Measurements from ENCODE around the gene NLRX1. TPM values are rescaled to one million over a fixed set of nuclear protein-coding genes. Genes with fewer than 3 reads are reported as not detected.
"Not testable (repeated sequence)": the region's sequence is repeated elsewhere in the genome, so short reads cannot be mapped to it uniquely, and the experiment has no call there.

NLRX1 gene
- total RNA-seq, 1 donor from 2014 or later = 9.3 TPM

DNA sequence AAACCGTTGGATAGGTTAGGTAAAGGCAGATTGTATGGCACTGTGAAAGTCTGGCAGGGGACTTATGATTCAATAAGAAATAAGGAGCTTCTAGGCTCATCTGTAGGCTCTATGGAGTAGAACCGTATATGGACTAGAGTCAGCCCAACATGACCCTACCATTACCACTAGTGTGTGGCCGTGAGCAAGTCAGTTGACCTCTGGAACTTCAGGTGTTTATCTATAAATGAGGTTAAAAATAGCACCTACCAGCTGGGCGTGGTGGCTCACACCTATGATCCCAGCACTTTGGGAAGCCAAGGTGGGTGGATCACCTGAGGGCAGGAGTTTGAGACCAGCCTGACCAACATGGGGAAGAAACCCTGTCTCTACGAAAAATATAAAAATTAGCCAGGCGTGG is 42.7 kb upstream of the NLRX1 start:
- Mint-ChIP-seq H3K36me3 (ENCODE audit: low read depth) (no peaks in the 10 kb centered on the region), H3K27me3 (ENCODE audit: low read depth) (no peaks in the 10 kb centered on the region), H3K4me1 (peaks cover 16% of the 10 kb centered on the region), H3K9me3 (no peaks in the 10 kb centered on the region), H3K4me3 (no peak overlapping the region), H3K27ac (ENCODE audit: unreplicated experiment) (no peak overlapping the region)
- no peak for DNase-seq (ENCODE audit: low read depth, low spot score)
- TF ChIP-seq, protein P1, sequence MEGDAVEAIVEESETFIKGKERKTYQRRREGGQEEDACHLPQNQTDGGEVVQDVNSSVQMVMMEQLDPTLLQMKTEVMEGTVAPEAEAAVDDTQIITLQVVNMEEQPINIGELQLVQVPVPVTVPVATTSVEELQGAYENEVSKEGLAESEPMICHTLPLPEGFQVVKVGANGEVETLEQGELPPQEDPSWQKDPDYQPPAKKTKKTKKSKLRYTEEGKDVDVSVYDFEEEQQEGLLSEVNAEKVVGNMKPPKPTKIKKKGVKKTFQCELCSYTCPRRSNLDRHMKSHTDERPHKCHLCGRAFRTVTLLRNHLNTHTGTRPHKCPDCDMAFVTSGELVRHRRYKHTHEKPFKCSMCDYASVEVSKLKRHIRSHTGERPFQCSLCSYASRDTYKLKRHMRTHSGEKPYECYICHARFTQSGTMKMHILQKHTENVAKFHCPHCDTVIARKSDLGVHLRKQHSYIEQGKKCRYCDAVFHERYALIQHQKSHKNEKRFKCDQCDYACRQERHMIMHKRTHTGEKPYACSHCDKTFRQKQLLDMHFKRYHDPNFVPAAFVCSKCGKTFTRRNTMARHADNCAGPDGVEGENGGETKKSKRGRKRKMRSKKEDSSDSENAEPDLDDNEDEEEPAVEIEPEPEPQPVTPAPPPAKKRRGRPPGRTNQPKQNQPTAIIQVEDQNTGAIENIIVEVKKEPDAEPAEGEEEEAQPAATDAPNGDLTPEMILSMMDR (conservative IDR thresholded peaks at IDR 0.05) = no peak

DNA sequence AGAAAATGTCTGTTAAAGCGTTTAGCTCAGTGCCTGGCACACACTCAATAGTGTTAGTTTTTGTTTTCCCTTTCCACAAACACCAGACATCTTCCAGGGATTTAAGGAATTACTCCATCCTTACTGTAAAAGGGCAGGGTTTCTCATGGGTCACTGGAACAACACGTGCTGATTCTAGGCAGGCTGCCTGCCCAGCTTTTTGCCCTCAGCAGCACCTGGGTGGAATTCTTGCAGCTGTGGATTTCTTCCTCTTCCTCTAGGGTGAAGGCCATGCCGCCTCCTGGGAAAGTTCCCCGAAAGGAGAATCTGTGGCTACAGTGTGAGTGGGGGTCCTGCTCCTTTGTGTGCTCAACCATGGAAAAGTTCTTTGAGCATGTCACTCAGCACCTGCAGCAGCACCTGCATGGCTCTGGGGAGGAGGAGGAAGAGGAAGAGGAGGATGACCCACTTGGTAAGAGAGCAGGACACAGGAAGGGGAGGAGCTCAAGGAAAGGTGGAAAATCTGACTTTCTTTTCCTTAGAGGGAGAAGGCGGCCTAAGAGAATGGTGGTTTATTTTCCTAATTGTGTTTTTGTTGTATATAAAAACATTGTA is 41.8 kb upstream of the NLRX1 start:
- H3K27ac Mint-ChIP-seq (ENCODE audit: unreplicated experiment) = peak overlapping the region; percentile 5
- H3K4me1 Mint-ChIP-seq = peaks cover 10% of the 10 kb centered on the region
- H3K4me3 Mint-ChIP-seq = no peak overlapping the region
- no peaks in the 10 kb centered on the region for H3K27me3 Mint-ChIP-seq (ENCODE audit: low read depth)
- TF ChIP-seq, protein P1 (conservative IDR thresholded peaks at IDR 0.05) = no peak
- DNase-seq (ENCODE audit: low read depth, low spot score) = no peak
- H3K36me3 Mint-ChIP-seq (ENCODE audit: low read depth) = no peaks in the 10 kb centered on the region
- H3K9me3 Mint-ChIP-seq = no peaks in the 10 kb centered on the region

DNA sequence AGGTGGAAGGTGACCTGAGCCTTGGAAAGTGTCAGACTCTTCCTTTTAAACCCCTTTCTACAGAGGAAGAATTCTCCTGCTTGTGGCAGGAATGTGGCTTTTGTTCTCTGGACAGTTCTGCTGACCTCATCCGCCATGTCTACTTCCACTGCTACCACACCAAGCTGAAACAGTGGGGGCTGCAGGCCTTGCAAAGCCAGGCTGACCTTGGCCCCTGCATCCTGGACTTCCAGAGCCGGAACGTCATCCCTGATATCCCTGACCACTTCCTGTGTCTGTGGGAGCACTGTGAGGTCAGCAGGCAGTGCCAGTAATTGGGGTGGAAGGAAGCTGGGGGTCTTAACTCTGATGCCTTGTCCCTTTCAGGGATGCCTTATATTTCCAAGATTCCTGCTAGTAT is 37.9 kb upstream of the NLRX1 start:
- DNase-seq (ENCODE audit: low read depth, low spot score) = no peak
- Mint-ChIP-seq H3K9me3 (no peaks in the 10 kb centered on the region), H3K4me3 (no peak overlapping the region), H3K36me3 (ENCODE audit: low read depth) (peaks cover 9% of the 10 kb centered on the region), H3K27me3 (ENCODE audit: low read depth) (no peaks in the 10 kb centered on the region), H3K4me1 (no peaks in the 10 kb centered on the region), H3K27ac (ENCODE audit: unreplicated experiment) (no peak overlapping the region)
- TF ChIP-seq, protein P1 (conservative IDR thresholded peaks at IDR 0.05) = no peak

DNA sequence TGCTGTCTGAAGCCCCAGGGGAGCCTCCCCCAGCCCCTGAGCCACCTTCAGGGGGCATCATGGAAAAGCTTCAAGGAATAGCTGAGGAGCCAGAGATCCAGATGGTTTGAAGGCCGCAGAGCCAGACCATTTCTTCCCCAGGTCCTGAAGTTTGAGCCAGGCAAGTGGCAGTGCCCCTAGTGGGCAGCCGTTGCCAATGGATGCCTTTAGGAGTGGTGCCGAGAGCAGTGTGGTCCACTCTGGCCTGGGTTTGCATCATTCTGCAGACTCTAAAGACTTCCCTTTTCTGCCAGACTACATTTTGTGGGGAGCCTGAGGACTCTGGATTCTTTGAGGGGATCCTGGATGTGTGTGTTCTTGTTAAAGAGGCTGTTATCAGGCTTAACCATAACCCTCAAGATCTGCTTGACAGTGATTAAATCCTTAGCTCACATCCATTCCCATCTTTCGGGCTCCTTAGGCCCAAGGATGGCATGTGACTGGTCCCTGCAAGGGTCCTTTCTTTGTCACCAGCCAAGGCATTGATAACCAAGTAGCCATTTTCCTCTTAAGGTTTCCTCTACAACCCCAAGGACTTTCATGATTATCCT is 34.0 kb upstream of the NLRX1 start:
- TF ChIP-seq, protein P1 (conservative IDR thresholded peaks at IDR 0.05) = peak; percentile 55
- Mint-ChIP-seq H3K4me3 (no peak overlapping the region), H3K4me1 (no peaks in the 10 kb centered on the region), H3K27ac (ENCODE audit: unreplicated experiment) (no peak overlapping the region), H3K36me3 (ENCODE audit: low read depth) (peaks cover 9% of the 10 kb centered on the region), H3K9me3 (no peaks in the 10 kb centered on the region), H3K27me3 (ENCODE audit: low read depth) (peaks cover 3% of the 10 kb centered on the region)
- DNase-seq (ENCODE audit: low read depth, low spot score) = no peak

DNA sequence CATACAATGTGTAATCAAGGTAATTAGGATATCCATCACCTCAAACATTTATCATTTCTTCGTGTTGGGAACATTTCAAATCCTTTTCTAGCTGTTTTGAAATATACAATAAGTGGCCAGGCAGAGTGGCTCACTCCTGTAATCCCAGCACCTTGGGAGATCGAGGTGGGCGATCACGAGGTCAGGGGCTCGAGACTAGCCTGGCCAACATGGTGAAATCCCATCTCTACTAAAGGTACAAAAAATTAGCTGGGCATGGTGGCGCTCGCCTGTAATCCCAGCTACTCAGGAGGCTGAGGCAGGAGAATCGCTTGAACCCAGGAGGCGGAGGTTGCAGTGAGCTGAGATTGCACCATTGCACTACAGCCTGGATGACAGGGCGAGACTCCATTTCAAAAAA is 29.2 kb upstream of the NLRX1 start:
- H3K4me1 Mint-ChIP-seq; DNase-seq (ENCODE audit: low read depth, low spot score); H3K4me3 Mint-ChIP-seq; H3K9me3 Mint-ChIP-seq; H3K27ac Mint-ChIP-seq (ENCODE audit: unreplicated experiment); H3K36me3 Mint-ChIP-seq (ENCODE audit: low read depth): not testable (repeated sequence)
- peaks cover 16% of the 10 kb centered on the region for H3K27me3 Mint-ChIP-seq (ENCODE audit: low read depth)

DNA sequence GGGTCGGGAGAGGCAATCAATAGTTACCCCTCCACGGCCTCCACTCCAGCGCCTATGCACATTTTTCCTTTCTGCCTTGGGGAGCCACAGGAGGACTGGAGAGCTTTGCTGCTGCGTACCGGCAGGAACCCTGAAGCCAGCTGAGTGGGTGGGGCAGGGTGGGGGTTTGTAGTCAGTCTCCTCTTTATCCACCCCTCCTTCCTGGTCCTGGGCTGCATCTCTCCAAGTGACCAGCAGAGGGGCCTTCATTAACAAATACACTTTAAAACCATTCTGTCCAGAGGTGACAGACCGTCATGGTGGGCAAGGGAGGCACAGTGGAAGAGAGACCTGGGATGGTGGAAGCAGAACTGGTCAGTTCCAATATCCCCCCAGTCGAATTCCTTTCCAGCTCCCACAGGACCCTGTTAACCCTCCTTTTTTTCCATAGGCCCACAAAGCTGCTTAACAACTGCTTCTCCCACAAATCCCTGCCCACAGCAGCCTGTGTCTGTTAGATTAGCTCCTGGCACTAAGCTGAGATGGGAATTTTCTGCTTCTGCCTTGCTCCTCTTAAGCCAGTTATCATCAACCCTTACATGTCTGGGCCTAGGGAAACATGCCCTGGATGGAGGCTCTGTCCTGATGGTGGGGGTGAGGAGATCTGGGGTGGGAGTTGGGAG is 23.6 kb upstream of the NLRX1 start:
- peak overlapping the region; percentile 66 for H3K4me3 Mint-ChIP-seq
- no peaks in the 10 kb centered on the region for H3K9me3 Mint-ChIP-seq
- peak; percentile 62 for DNase-seq (ENCODE audit: low read depth, low spot score)
- TF ChIP-seq, protein P1 (conservative IDR thresholded peaks at IDR 0.05) = peak; percentile 73
- no peak overlapping the region for H3K27ac Mint-ChIP-seq (ENCODE audit: unreplicated experiment)
- H3K27me3 Mint-ChIP-seq (ENCODE audit: low read depth) = peaks cover 53% of the 10 kb centered on the region
- no peaks in the 10 kb centered on the region for H3K36me3 Mint-ChIP-seq (ENCODE audit: low read depth)
- peaks cover 12% of the 10 kb centered on the region for H3K4me1 Mint-ChIP-seq

Data from neural crest cell (in vitro differentiated cells).